Measurements from ENCODE around the gene GOLGA8N. TPM values are rescaled to one million over a fixed set of nuclear protein-coding genes. Genes with fewer than 3 reads are reported as not detected.

GOLGA8N gene
- total RNA-seq, 1 donor from 2014 or later: 14.3 TPM

DNA sequence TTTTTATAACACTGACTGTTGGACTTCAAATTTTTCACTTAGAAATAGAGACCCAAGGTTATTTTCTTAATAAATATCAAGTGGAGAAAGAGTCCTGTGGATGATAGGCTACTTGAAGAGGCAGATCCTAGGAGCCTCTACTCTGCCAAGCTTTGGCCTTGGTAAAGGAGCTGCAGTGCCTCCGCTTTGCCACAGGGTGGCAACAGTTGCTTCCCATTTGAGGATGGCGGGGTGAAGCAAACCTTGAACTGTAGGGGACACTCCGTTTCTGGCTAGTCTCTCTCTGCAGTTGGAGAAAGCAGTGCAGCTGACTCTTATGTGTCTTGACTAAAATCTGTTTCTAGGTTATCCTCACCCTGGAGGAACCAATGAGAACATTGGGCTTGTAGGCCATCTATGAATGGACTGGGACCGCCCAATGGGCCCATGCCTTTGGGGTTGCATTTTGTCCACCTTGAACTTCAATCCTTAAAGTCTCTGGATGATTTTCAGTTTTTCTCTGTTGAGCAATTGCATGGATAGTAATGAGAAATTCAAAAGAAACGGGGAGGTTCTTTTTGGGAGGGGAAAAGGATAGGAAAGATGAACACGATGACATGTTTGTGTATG is 58.1 kb downstream of the GOLGA8N start:
- DNase-seq: no peak

DNA sequence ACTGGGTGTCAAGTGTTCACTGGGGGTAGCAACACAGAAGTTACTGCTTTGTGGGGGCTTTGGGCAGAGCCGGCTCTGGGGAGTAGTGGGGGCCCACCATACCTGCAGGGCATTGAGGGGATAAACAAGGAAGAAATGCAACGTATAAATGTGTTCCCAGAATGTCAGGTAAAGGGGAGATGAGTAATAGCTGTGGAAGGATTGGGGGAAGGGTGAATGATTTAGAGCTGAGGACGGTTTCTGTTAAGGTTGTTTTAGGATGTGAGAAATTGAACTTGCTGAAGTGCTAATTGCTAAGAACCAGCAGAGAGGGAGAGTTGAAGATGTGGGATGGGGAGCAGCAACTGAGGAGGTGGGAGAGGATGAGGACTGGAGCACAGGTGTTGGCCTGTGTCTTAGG is 58.9 kb downstream of the GOLGA8N start:
- DNase-seq: no peak

DNA sequence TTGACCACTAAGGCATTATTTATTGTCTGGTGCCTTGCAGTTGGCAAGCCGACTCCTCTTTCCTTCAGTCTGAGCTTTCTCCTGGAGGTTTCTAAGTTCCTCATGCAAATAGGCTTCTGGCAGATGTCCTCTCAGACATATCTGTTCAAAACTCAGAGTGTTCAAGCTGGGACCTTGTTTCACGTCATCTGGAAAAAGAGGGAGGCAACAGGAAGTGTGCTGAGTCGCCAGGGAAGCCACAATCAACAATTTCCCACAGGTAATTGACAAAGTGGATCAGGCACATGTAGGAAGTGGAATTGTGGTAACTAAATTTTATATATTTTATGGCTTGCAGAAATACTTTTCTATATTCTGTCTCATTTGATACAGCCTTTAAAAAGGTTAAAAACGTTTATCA is 62.8 kb downstream of the GOLGA8N start:
- DNase-seq: no peak

DNA sequence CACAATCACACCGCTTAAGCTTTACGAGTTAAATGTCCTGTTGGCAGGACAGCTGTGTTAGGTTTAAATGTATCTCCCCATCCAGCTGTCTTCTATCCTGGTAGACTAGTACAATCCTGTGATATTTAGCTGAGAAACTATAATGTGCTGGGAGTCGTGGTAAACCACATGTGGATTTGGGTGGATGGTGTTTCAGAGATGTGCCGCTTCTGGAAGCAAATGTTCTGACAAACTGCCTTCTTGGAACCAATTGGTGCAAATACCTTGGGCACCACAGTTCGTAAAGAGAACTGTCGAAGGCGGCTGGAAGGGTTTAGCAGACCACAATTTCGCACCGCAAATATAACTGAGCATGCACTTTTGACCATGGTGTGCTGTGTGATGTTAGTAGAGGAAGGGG is 63.2 kb downstream of the GOLGA8N start:
- DNase-seq: no peak

Small RNA genes lying within 50 kb of the gene (small RNA-seq; reads per million reads assigned to genes)
- gene RN7SL286P (ENCODE audit: low replicate concordance): not detected

Other genes starting within 250 kb of the GOLGA8N start
- gene GOLGA8K, start 190.2 kb upstream of the GOLGA8N start, total RNA-seq: 0.30 TPM
- gene GOLGA8O, start 137.8 kb upstream of the GOLGA8N start, total RNA-seq: 0.39 TPM
- gene ARHGAP11A, start 22.0 kb downstream of the GOLGA8N start, total RNA-seq: 13.2 TPM
- gene SCG5, start 48.3 kb downstream of the GOLGA8N start, total RNA-seq: 5.0 TPM
- gene GREM1, start 124.5 kb downstream of the GOLGA8N start, total RNA-seq: 3.6 TPM